Prostate gland (tissue), 2 donors: ENCODE data around the gene ZSWIM1.

ENCODE experiments used
- POLR2AphosphoS5 ChIP-seq: sonication (generic); formaldehyde crosslinking; IDR thresholded peaks from one replicate; pipeline ENCODE4 v1.6.1; 2017; ENCODE audit warnings: antibody characterized with exemption
- TF ChIP-seq, protein P1 (sequence below), 4 experiments: fragments of 200-600 bp in 2 of 4; fragments of 450-650 bp in 2 of 4; sonication (generic) in 2 of 4; IDR thresholded peaks; 1 replicate in 3 of 4; 2 replicates in 1 of 4; pipeline ENCODE4 v1.5.1; 2016 to 2019; ENCODE audit warnings: antibody characterized with exemption in 4 of 4, mild to moderate bottlenecking in 2 of 4, moderate library complexity in 2 of 4

DNA sequence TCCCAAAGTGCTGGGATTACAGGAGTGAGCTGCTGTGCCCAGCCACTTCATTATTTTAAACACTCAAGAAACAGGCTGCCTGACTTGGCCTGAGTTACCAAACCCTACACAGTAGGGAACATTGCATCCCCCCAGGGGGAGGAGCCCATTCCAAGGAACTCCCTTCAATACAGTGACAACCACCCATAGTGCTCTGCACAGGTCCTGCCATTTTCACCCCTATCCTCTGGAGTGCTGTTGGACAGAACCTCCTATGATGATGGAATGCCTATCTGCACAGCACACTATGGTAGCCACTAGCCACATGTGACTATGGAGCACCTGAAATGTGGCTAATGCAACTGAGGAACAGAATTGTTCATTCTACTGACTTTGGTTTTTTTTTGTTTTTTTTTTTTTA lies 35.6 kb upstream of the ZSWIM1 start:
- TF ChIP-seq, protein P1, sequence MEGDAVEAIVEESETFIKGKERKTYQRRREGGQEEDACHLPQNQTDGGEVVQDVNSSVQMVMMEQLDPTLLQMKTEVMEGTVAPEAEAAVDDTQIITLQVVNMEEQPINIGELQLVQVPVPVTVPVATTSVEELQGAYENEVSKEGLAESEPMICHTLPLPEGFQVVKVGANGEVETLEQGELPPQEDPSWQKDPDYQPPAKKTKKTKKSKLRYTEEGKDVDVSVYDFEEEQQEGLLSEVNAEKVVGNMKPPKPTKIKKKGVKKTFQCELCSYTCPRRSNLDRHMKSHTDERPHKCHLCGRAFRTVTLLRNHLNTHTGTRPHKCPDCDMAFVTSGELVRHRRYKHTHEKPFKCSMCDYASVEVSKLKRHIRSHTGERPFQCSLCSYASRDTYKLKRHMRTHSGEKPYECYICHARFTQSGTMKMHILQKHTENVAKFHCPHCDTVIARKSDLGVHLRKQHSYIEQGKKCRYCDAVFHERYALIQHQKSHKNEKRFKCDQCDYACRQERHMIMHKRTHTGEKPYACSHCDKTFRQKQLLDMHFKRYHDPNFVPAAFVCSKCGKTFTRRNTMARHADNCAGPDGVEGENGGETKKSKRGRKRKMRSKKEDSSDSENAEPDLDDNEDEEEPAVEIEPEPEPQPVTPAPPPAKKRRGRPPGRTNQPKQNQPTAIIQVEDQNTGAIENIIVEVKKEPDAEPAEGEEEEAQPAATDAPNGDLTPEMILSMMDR (IDR thresholded peaks at IDR 0.05), result no peak
- no peak for TF ChIP-seq POLR2AphosphoS5
